ENCODE results near the gene GABRD. TPM values are rescaled to one million over a fixed set of nuclear protein-coding genes. Genes with fewer than 3 reads are reported as not detected.

The GABRD gene
- total RNA-seq, 2 donors from 2014 or later = not detected

DNA sequence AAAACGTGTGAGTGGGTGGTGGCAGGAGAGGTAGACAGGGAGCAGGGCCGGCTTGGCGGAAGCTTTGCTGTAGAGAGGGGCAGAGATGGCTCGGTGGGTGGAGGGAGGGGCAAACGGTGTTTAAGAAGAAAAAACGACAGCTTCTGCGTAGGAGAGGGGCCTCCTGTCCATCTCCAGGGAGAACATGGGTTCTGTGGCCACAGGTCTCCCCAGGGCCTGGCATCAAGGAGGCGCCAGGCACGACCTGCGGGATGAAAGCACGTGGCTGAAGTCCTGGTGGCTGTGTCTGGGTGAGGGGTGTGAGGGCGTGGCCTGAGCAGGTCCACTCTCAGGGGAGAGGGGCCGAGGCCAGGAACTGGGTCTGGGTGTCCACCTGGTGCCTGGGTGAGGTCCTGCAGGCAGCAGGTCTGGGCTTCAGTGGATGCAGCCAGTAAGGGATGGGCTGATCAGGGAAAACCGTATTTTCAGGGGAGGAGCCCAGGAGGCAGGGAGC, 30.1 kb downstream of the GABRD start:
- Histone ChIP-seq H3K4me1 (peaks cover 0 to 34% of the 10 kb centered on the region in 2 donors), H3K27ac (peak overlapping the region; percentile 57 to 71), H3K36me3 (no peaks in the 10 kb centered on the region), H3K4me3 (peak overlapping the region; percentile 58 to 65), H3K9me3 (no peaks in the 10 kb centered on the region), H3K27me3 (peaks cover 0 to 4% of the 10 kb centered on the region in 2 donors)
- no peak for TF ChIP-seq CTCF (IDR thresholded peaks at IDR 0.05)
- DNase-seq (ENCODE audit: low spot score) = no peak

DNA sequence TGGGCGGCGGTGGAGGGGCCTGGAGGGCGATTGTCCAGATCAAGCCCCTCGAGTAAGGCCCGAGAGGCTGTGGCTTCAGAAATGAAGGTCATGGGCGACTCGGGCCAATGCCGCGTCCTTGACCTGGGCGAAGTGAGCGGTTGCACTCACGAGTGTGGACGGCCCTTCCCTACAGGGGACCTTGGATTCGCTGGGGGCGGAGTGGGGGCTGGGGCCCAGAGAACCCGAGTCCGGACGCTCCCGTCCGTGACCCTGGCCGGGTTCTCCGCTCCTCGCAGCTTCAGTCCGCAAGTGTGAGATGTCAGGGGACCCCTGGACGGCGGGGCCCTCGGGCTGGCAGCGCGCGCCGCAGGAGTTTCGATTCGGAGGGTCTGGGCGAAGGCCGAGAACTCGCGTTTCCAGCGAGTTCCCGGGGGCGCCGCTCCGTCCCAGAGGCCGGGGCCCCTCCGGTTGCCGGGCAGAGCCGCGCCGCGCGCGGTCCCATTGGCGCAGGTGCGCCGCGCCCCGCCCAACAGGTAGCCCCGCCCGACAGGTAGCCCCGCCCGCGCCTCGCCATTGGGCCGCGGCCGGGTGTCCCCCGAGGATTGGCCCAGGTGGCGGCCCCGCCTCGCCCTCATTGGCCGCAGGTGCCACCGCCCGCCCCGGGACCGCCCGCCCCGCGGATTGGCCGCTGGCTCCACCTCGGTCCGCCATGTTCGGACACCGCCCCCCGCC, 30.7 kb downstream of the GABRD start, which contains the start of gene PRKCZ:
PRKCZ (plus strand) TSS at position 694 of the 714 bp plus-strand sequence. CDS start 220 bp downstream, outside the sequence.
- H3K4me3 ChIP-seq = peak within 1 kb of the TSS; percentile 58 to 65
- peak within 1 kb of the TSS; percentile 60 to 75 for H3K27ac ChIP-seq
- peaks cover 0 to 32% of the 10 kb centered on the region in 2 donors for H3K4me1 ChIP-seq
- no peaks in the 10 kb centered on the region for H3K36me3 ChIP-seq
- TF ChIP-seq CTCF (IDR thresholded peaks at IDR 0.05) = no peak
- H3K9me3 ChIP-seq = no peaks in the 10 kb centered on the region
- peaks cover 0 to 4% of the 10 kb centered on the region in 2 donors for H3K27me3 ChIP-seq
- DNase-seq (ENCODE audit: low spot score) = peak; percentile 64

DNA sequence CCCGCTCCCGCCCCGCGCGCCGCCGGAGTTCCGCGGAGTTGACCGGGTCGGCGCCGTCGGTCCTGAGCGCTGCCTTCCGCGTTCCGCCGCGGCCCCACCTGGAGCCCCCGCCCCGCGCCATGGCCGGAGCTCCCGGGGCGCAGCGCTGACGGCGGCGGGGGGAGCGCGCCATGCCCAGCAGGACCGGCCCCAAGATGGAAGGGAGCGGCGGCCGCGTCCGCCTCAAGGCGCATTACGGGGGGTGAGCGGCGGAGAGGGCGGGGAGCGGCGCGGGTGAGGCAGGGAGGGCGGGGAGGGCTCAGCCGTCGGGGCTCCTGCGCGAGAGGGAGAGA, 31.3 kb downstream of the GABRD start:
- peak overlapping the region; percentile 58 to 65 for H3K4me3 ChIP-seq
- H3K9me3 ChIP-seq = no peaks in the 10 kb centered on the region
- TF ChIP-seq CTCF (IDR thresholded peaks at IDR 0.05) = no peak
- no peak for DNase-seq (ENCODE audit: low spot score)
- H3K4me1 ChIP-seq = peaks cover 0 to 27% of the 10 kb centered on the region in 2 donors
- H3K36me3 ChIP-seq = no peaks in the 10 kb centered on the region
- peaks cover 0 to 4% of the 10 kb centered on the region in 2 donors for H3K27me3 ChIP-seq
- peak overlapping the region; percentile 60 to 75 for H3K27ac ChIP-seq

- peaks cover 0 to 23% of the 10 kb centered on the region in 2 donors for H3K4me1 ChIP-seq
- no peaks in the 10 kb centered on the region for H3K36me3 ChIP-seq
- H3K4me3 ChIP-seq = peak overlapping the region; percentile 58 to 65
- no peak for TF ChIP-seq CTCF (IDR thresholded peaks at IDR 0.05)
- H3K27me3 ChIP-seq = peaks cover 0 to 4% of the 10 kb centered on the region in 2 donors
- H3K9me3 ChIP-seq = no peaks in the 10 kb centered on the region
- peak overlapping the region; percentile 60 to 75 for H3K27ac ChIP-seq
- no peak for DNase-seq (ENCODE audit: low spot score)
Measured at GRCh38 chr1:2050793-2051682, 31.9 kb downstream of the GABRD start.

- no peaks in the 10 kb centered on the region for H3K36me3 ChIP-seq
Measured at GRCh38 chr1:2052054-2052679, 33.0 kb downstream of the GABRD start.

More at GRCh38 chr1:2052054-2052679, 33.0 kb downstream of the GABRD start:
- H3K27me3 ChIP-seq = peaks cover 0 to 4% of the 10 kb centered on the region in 2 donors
- no peak for TF ChIP-seq CTCF (IDR thresholded peaks at IDR 0.05)
- DNase-seq (ENCODE audit: low spot score) = no peak
- no peak overlapping the region for H3K27ac ChIP-seq
- no peaks in the 10 kb centered on the region for H3K9me3 ChIP-seq
- peaks cover 0 to 23% of the 10 kb centered on the region in 2 donors for H3K4me1 ChIP-seq
- no peak overlapping the region for H3K4me3 ChIP-seq
